ENCODE results near the gene KDM1B.

KDM1B gene

GRCh38 chr6:18265787-18266522 lies 110.7 kb downstream of the KDM1B start:
- DNase-seq, result no peak

- DNase-seq, result no peak
Measured at GRCh38 chr6:18266523-18266912, 111.3 kb downstream of the KDM1B start.

GRCh38 chr6:18268066-18268465 lies 112.8 kb downstream of the KDM1B start:
- DNase-seq, result no peak

- peak; percentile 31 for DNase-seq
Measured at GRCh38 chr6:18269253-18269652, 114.0 kb downstream of the KDM1B start.

- no peak for DNase-seq
Measured at GRCh38 chr6:18269717-18270116, 114.5 kb downstream of the KDM1B start.

GRCh38 chr6:18270216-18270615 lies 115.0 kb downstream of the KDM1B start:
- no peak for DNase-seq
